HepG2 (cell line): ENCODE results near the gene EDC3.

Source experiments
- CHD2 ChIP-seq: IDR thresholded peaks from 2 replicates; pipeline ENCODE4 v1.6.1; 2011; ENCODE audit warnings: low read depth, low read length, improper control_type of control experiment
- ZNF879 ChIP-seq: sonication (generic); formaldehyde crosslinking; IDR thresholded peaks from 2 replicates; pipeline ENCODE4 v1.8.1; 2023; ENCODE audit warnings: missing genetic modification reagents

DNA sequence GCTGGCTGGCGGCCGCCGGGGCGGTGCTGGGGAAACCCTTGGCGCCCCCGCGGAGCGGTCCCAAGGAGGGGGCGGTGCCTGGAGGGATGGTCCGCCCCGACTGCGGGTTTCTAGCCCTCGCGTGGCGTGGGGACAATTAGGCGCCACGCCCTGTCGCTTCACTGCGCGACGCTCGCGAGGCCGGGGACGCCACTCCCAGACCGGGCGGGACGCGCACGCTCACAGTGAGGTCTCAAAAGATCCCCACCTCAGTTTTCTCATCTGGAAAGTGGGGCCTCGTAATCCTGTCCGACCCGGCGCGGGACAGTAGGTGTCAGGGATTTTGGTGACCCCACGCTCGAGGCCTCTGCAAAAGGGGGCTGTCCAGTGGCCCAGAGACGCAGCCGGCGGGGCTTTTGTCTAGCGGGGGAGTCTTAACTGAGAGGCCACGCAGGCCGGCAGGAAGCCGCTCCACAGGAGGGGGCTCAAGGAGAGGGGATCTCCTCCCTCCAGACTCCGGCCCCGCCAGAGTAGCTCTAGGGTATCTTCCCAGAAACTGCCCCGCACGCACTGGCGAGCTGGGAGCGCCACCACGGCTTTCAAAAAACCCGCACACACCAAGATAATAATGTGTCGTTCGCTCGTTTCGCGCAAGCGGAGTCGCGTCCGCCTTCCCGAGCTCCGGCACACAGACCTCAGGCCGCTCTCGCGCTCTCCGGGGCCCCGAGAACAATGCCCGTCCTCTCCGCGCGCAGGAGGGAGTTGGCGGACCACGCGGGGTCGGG, 80.9 kb downstream of the EDC3 start:
- TF ChIP-seq CHD2 (peak; percentile 73), ZNF879 (CRISPR knock-in tag) (no peak)
